ENCODE measurements around the gene OR5A1. TPM values are rescaled to one million over a fixed set of nuclear protein-coding genes. Genes with fewer than 3 reads are reported as not detected.

OR5A1 gene
- total RNA-seq, 1 experiment from 2014 or later: not detected

GRCh38 chr11:59480359-59480758 is 44.1 kb downstream of the OR5A1 start:
- ChIA-PET CTCF (no interaction called here), POLR2A (ENCODE audit: low non-redundant PET) (interaction anchor here (0.6 kb wide), 1 partner anchor 308 kb away, joined by 3 read pairs; the partner anchor contains the start of gene DTX4)
- no peaks in the 10 kb centered on the region for H3K4me1 ChIP-seq (ENCODE audit: insufficient read depth, low read length, poor library complexity, severe bottlenecking)
- no peak for DNase-seq (ENCODE audit: low spot score)
- H3K27me3 ChIP-seq (replicated peaks; ENCODE audit: insufficient read depth, low read depth, low read length, poor library complexity): peaks cover 35% of the 10 kb centered on the region
- H3K9me3 ChIP-seq (ENCODE audit: low read depth, low read length, poor library complexity, severe bottlenecking): no peaks in the 10 kb centered on the region
- no peaks in the 10 kb centered on the region for H3K36me3 ChIP-seq (ENCODE audit: insufficient read depth, low read length, poor library complexity, severe bottlenecking)
- no peak for TF ChIP-seq CTCF (conservative IDR thresholded peaks at IDR 0.05; ENCODE audit: low read depth, low read length)
- no peak for TF ChIP-seq EZH2 (IDR thresholded peaks at IDR 0.05; ENCODE audit: borderline replicate concordance, low read depth, low read length, poor library complexity, severe bottlenecking)
- H3K27ac ChIP-seq (ENCODE audit: low read depth, low read length, poor library complexity, severe bottlenecking): no peak overlapping the region
- BruUV-seq (replicated peaks): no TSS peak
- H3K4me3 ChIP-seq (ENCODE audit: low read depth, low read length, poor library complexity, severe bottlenecking): no peak overlapping the region
- intact Hi-C loops (cut with micrococcal nuclease; ENCODE audit: unreplicated experiment): no loop called here

Other genes starting within 250 kb of the OR5A1 start
- not detected in 2 replicates for gene MPEG1, start 223.5 kb upstream of the OR5A1 start, total RNA-seq (2021)
- gene OR5AN1, start 77.6 kb upstream of the OR5A1 start, total RNA-seq (2021): not detected in 2 replicates
- gene OR5A2, start 10.1 kb upstream of the OR5A1 start, total RNA-seq (2021): not detected in 2 replicates
- gene OR4D6, start 20.5 kb downstream of the OR5A1 start, total RNA-seq (2021): not detected in 2 replicates
- not detected in 2 replicates for gene OR4D10, start 36.8 kb downstream of the OR5A1 start, total RNA-seq (2021)
- gene OR4D11, start 67.1 kb downstream of the OR5A1 start, total RNA-seq (2021): not detected in 2 replicates
- not detected in 2 replicates for gene OR4D9, start 75.1 kb downstream of the OR5A1 start, total RNA-seq (2021)
- gene OSBP, start 179.3 kb downstream of the OR5A1 start, total RNA-seq (2021): 40.7 and 43.2 TPM in 2 replicates
- 65.2 and 78.9 TPM in 2 replicates for gene PATL1, start 232.6 kb downstream of the OR5A1 start, total RNA-seq (2021)